HG03354 (cell line): Measurements from ENCODE around the gene ATOH7.
"Not testable (repeated sequence)": the region's sequence is repeated elsewhere in the genome, so short reads cannot be mapped to it uniquely, and the experiment has no call there.

Experiments used
- ATAC-seq: cut with Tn5 transposase; IDR thresholded peaks from one replicate; pipeline ENCODE4 v1.9.1; 2021; ENCODE audit warnings: mild to moderate bottlenecking; ENCODE audit not compliant: unreplicated experiment, poor library complexity, severe bottlenecking

Gene ATOH7

DNA sequence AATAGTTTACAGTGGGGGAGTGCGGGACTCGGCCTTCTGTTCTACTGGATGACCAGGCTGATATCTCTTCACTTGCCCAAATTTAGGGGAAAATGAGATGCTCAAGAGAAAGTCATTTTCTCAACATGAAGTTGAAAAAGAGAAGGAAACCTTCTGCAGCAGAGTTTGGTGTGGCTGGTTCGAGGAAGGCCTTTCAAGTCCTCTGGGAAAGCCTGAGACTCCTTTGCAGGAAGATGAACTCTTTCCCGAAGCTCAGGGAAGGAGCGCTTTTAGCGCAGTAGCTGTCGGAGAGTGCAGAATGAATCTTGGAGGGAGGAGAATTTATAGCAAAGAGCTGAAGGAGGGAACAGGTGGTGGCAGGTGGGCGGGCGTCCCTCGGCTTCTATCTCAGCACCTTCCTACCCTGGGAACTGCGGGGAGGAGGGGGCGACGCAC lies at the start of gene ATOH7:
Gene ATOH7, minus strand, starts transcription at position 297 of the 435 bp plus-strand sequence. CDS start 436 bp downstream, outside the sequence.
- ATAC-seq, result no peak

DNA sequence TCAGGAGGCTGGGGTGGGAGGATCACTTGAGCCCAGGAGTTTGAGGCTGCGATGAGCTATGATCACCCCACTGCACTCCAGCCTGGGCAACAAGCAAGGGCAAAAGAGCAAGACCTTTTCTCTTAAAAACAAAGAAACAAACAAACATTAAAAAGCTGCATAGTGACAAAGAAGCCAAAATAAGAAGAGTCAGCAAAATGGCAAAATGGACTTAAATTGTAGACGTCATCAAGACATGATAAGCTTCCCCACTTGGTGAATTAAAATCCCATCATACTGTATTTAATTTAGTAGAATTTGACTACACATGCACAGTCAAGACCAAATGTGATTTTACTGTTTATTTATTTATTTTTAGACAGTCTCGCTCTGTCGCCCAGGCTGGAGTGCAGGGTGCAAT lies 48.8 kb upstream of the ATOH7 start:
- no peak for ATAC-seq

DNA sequence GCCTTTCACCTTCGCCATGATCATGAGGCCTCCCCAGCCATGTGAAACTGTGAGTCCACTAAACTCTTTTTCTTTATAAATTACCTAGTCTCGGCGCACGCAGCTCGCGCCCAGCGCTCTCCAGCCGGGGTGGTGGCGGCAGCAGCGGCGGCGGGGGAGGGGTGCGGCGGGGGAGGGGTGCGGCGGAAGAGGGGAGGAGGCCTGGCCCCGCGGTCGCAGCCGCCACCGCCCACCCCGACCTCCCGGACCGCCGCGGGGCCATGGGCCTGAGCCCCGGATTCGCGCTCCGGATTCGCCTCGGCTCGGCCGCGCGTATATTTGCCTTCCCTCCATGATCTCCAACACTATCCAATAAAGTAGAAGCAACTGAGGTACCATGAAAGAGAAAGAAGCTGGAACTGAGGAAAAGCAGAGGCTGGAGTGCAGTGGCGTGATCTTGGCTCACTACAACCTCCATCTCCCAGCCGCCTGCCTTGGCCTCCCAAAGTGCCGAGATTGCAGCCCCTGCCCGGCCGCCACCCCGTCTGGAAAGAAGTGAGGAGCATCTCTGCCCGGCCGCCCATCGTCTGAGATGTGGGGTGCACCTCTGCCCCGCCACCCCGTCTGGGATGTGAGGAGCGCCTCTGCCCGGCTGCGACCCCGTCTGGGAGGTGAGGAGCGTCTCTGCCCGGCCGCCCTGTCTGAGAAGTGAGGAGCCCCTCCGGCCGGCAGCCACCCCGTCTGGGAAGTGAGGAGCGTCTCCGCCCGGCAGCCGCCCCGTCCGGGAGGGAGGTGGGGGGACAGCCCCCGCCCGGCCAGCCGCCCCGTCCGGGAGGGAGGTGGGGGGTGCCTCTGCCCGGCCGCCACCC lies 47.2 kb upstream of the ATOH7 start:
- not testable (repeated sequence) for ATAC-seq

DNA sequence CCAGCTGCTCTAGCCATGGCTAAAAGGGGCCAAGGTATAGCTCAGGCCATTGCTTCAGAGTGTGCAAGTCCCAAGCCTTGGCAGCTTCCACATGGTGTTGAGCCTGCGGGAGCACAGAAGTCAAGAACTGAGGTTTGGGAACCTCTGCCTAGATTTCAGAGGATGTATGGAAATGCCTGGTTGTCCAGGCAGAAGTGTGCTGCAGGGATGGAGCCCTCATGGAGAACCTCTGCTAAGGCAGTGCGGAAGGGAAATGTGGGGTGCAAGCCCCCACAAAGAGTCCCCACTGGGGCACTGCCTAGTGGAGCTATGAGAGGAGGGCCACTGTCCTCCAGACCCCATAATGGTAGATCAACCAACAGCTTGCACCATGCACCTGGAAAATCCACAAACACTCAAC lies 45.9 kb upstream of the ATOH7 start:
- not testable (repeated sequence) for ATAC-seq

- ATAC-seq, result no peak
Measured at GRCh38 chr10:68276224-68276623, 44.3 kb upstream of the ATOH7 start.

DNA sequence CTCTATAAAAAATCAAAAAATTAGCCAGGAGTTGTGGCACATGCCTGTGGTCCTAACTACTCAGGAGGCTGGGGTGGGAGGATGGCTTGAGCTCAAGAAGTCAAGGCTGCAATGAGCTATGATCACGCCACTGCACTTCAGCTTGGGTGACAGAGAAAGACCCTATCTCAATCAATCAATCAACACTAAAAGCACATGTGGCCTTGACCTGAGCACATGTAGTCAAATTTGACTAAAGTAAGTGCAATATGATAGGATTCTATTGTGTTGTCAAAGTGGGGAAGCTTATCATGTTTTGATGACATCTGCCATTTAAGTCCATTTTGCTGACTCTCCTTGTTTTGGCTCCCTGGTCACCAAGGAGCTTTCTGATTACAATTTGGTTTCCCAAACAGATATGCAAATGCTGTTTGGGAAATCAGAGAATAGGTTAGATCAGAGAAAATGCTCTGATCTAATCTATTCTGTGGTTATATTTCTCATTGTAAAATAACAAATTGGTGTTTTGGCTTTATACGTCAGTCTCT lies 43.8 kb upstream of the ATOH7 start:
- no peak for ATAC-seq

- ATAC-seq, result no peak
Measured at GRCh38 chr10:68272833-68273232, 40.9 kb upstream of the ATOH7 start.

DNA sequence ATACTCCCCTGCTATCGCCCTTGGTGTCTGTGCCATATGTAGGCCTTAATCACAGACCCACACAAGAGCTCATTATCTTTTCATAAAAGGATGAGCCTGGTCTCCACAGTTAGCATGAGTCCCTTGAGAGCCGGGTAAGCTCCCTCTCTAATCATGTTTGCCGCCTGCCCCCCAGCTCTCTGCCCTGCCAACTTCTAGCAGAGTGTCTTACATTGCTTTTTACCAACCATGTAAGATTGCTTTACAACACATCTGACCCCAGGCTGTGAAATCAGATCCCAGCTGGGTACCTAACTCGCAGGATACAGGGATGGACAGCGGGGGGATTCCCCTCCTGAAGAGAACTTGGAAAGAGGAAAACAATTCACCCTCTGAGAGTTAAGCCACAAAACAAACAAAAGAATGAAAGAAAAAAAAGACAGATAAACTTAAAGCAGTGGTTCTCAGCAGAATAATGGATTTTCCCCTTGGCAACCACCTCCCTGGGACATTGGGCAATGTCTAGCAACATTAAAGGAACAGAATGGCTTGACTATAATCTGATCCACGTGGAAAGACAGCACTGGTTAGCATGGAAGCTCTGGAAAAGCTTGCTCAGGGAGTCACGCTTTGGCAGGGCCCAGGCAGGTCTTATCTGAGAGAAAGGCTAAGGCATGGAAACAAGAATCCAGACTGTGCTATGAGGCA lies 39.4 kb upstream of the ATOH7 start:
- ATAC-seq, result no peak

DNA sequence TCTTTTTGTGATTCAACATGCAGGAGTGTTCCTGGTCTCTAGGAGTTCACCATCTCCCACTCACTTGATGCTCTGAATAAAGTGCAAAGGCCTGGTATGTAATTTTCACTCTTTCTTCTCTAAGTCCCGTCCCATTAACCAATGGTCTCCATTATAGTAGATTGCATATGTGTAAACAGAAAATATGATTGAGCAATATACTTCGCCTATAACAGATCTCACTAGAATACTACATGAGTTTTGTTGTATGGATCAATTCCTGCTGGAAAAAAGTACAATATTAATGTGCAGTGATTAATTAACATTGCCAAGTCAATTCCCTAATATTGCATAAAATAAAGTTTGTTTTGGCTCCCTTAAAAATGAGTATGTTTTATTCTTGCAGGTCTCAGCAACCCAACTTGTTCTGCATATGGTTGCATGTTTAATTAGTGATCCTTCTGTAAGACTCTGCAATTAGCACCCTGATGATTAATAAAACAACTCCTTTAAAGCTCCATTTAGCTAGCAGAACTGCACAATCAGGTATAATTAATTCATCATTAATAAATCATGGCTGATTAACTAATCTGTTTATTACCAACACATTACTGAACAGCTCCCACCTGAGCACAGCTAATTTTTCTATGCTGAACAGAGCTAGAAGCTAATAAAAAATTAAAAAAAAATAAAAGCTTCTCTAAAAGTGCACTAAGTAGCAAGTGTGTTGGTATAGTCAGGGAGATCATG lies 37.8 kb upstream of the ATOH7 start:
- ATAC-seq, result no peak

DNA sequence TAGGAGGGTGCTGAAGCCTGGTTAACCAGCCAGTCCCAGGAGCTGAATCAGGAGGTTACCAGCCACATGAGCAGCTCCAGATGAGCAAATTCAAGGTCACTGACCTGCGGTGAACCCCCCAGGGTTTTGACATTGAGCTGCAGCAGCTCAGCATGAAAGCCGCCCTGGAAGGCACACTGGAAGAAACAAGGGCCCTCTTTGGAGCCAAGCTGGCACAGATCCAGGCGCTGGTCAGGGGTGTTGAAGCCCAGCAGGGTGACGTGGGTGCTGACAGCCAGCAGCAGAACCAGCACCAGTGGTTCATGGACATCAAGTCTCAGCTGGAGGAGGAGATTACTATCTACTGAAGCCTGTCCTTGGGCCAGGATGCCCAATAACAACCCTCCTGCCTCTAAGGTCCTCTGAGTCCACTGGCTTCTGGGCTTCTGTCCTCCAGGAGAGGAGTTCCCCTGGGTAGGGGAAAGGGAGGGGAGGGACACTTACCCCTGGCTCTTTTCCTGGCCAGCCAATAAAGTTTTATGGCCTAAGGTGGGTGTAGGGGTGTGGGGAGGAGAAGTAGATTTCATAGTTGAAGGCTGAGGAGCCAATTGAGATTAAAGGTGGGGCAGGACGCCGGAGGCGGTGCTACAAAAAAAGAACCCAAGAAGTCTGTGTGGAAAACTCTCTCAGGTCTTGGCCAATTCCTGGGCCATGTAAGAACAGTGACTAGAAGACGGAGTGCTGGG lies 29.4 kb upstream of the ATOH7 start:
- ATAC-seq, result no peak

DNA sequence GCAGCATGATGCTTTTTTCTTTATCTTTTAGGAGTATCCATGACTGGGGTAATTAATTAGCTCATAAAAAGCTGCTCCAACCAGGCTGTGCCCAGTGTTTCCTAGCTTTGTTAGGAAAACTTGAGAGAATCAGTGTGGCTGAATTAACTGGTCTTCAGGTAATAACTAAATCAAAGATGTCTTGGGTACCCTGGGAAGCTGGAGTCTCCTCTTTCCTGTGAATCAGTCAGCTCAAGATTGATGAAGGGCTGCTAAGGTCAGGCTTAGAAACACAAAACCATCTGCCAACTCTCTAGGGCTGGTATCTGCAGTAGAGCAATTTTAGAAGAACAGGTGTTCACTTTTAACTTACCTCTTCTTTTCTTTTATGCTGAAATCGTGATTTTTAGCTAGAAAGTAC lies 21.4 kb upstream of the ATOH7 start:
- no peak for ATAC-seq

- peak; percentile 61 for ATAC-seq
Measured at GRCh38 chr10:68251625-68252495, 19.9 kb upstream of the ATOH7 start.

- ATAC-seq, result no peak
Measured at GRCh38 chr10:68251151-68251550, 19.2 kb upstream of the ATOH7 start.

GRCh38 chr10:68249297-68249696 lies 17.4 kb upstream of the ATOH7 start:
- no peak for ATAC-seq

DNA sequence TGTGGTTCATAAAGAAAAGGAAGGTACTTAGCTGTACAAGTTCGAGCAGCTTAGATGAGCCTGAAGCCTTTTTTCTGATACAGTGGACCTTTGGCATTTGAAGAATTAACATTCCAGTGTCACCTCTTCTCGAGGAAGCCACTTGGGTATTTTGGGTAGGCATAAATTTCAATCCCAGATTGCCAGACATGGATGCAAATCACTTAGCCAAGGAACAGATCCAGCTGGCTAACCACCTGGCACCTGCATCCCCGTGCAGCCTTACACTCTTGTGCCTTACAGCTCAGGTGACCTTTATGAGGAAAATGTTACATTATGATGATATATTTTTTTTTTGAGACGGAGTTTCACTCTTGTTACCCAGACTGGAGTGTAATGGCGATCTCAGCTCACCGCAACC lies 16.0 kb upstream of the ATOH7 start:
- ATAC-seq, result no peak

GRCh38 chr10:68246397-68246796 lies 14.5 kb upstream of the ATOH7 start:
- ATAC-seq, result not testable (repeated sequence)

DNA sequence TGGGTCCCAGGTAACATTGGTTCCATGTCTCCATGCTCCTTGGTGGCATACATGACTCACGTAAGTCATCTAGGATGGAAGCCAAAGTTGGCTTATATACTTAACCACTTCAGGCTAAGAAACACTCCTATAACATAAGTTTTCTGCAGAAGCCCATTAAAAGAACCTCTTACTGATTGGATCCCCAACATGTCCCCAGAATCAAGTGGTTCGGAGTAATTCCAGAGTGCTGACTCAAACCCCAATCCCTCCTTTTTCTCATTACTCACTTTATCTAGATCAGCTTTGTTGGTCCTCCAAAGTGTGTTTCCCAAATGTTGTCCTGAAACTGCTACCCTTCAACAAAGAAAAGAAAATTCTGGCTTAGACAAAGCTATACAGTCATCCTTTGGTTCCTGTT lies 10.1 kb upstream of the ATOH7 start:
- no peak for ATAC-seq

DNA sequence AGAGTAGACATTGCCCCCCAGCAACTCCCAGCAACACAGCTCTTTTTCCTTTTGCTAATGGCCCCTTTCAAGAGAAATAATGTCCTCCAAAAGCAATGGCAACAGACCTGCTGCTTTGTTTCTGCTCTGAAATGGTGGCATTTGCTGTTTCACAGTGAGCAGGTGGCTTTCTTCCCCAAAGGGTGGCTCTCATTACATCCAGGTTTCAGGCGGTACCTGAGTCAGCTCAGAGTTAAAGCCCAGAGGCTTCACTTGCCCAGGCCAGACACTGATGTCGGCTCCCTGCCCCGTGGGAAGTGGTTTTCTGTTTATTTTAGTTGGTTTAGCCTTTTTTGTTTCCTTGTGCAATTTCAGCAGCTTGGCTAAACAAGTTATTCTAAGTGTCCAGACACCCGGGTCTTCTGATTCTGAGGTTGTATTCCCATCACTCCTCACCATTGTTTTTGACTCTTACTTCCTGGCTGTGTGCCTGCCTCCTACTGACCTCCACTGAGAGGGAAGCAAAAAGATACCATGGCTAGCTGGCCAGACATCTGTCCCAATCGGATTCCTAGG lies 7.8 kb upstream of the ATOH7 start:
- no peak for ATAC-seq
